IMR-90 (cell line): ENCODE results near the gene TNK2. TPM values are rescaled to one million over a fixed set of nuclear protein-coding genes. Genes with fewer than 3 reads are reported as not detected.

Experiments
- ATAC-seq: fragments of 200-7000 bp; cut with Tn5 transposase; 2 replicates; pipeline ENCODE4 v1.9.1; 2020; ENCODE audit warnings: low read depth, mild to moderate bottlenecking, moderate library complexity
- BruUV-seq: library from RNA; stranded (reverse); fragments of 400-500 nt; replicated peaks from 2 replicates; lab custom pipeline; 2021; lab: Mats Ljungman, UMichigan
- CTCF ChIA-PET: fragments of 300-600 bp; formaldehyde crosslinking; extraction: SDS; loops from one replicate; lab custom pipeline; 2021; ENCODE audit warnings: antibody characterized with exemption; lab: Yijun Ruan, JAX
- POLR2A ChIA-PET: fragments of 300-600 bp; sonication (Branson Sonifier 250); formaldehyde crosslinking; loops from one replicate; lab custom pipeline; 2022; ENCODE audit warnings: antibody characterized with exemption; ENCODE audit not compliant: unreplicated experiment; lab: Charles Lee
- DNase-seq: peaks from one replicate; pipeline ENCODE4 v3.0.0; 2013
- H2AFZ ChIP-seq: replicated peaks from 2 replicates; pipeline ENCODE3; 2013; ENCODE audit warnings: low read length, mild to moderate bottlenecking; ENCODE audit not compliant: poor library complexity
- H2AK5ac ChIP-seq: 2 replicates; pipeline ENCODE4 v1.6.1; 2013; ENCODE audit warnings: low read depth, low read length, inconsistent platforms
- H2AK9ac ChIP-seq: replicated peaks from 2 replicates; pipeline ENCODE3; 2013; ENCODE audit warnings: mild to moderate bottlenecking, low read depth, low read length, moderate library complexity; ENCODE audit not compliant: poor library complexity
- H2BK120ac ChIP-seq: 2 replicates; pipeline ENCODE4 v1.6.1; 2013; ENCODE audit warnings: low read depth, low read length, inconsistent platforms
- H2BK15ac ChIP-seq: 3 replicates; pipeline ENCODE4 v1.6.1; 2013; ENCODE audit warnings: low read depth, low read length, inconsistent platforms
- H2BK20ac ChIP-seq: 2 replicates; pipeline ENCODE4 v1.6.1; 2013; ENCODE audit warnings: low read depth, mild to moderate bottlenecking, inconsistent platforms, low read length, moderate library complexity
- H2BK5ac ChIP-seq: 2 replicates; pipeline ENCODE4 v1.6.1; 2013; ENCODE audit warnings: mild to moderate bottlenecking, low read depth, low read length, inconsistent platforms; ENCODE audit not compliant: poor library complexity, severe bottlenecking
- H3K14ac ChIP-seq: replicated peaks from 2 replicates; pipeline ENCODE4 v1.6.1; 2013; ENCODE audit warnings: low read depth, low read length, inconsistent platforms
- H3K18ac ChIP-seq: 2 replicates; pipeline ENCODE4 v1.6.1; 2013; ENCODE audit warnings: low read depth, low read length, control low read depth
- H3K23ac ChIP-seq: 2 replicates; pipeline ENCODE4 v1.6.1; 2013; ENCODE audit warnings: low read depth, low read length, inconsistent platforms
- H3K27ac ChIP-seq: 2 replicates; pipeline ENCODE4 v1.5.1; 2013; ENCODE audit warnings: mild to moderate bottlenecking, control low read depth, low read length; ENCODE audit not compliant: insufficient read depth
- H3K27me3 ChIP-seq: 2 replicates; pipeline ENCODE4 v1.6.1; 2013; ENCODE audit warnings: low read length; ENCODE audit not compliant: control insufficient read depth, insufficient read depth
- H3K36me3 ChIP-seq: 2 replicates; pipeline ENCODE4 v1.6.1; 2013; ENCODE audit warnings: low read length, mixed read lengths; ENCODE audit not compliant: control insufficient read depth, insufficient read depth
- H3K4ac ChIP-seq: 2 replicates; pipeline ENCODE4 v1.6.1; 2013; ENCODE audit warnings: low read depth, low read length, inconsistent platforms
- H3K4me1 ChIP-seq: 2 replicates; pipeline ENCODE4 v1.6.1; 2013; ENCODE audit warnings: low read length, mixed read lengths; ENCODE audit not compliant: control insufficient read depth, insufficient read depth
- H3K4me2 ChIP-seq: 2 replicates; pipeline ENCODE4 v1.6.1; 2013; ENCODE audit warnings: low read depth, mild to moderate bottlenecking, control low read depth, low read length, moderate library complexity
- H3K4me3 ChIP-seq: 2 replicates; pipeline ENCODE4 v1.5.1; 2013; ENCODE audit warnings: low read depth, mild to moderate bottlenecking, control low read depth, low read length, moderate library complexity; ENCODE audit not compliant: insufficient read depth
- H3K56ac ChIP-seq: 2 replicates; pipeline ENCODE4 v1.6.1; 2013; ENCODE audit warnings: low read length, inconsistent platforms; ENCODE audit not compliant: insufficient read depth; ENCODE audit errors: extremely low read depth
- H3K79me1 ChIP-seq, 2 experiments: 2 replicates each; pipeline ENCODE4 v1.6.1; 2013; ENCODE audit warnings: low read length in 2 of 2, inconsistent platforms in 1 of 2, low read depth in 1 of 2
- H3K9ac ChIP-seq: 2 replicates; pipeline ENCODE4 v1.6.1; 2013; ENCODE audit warnings: low read depth, low read length, control low read depth
- H3K9me1 ChIP-seq: 2 replicates; pipeline ENCODE4 v1.6.1; 2013; ENCODE audit warnings: low read length, inconsistent platforms; ENCODE audit not compliant: insufficient read depth
- H3K9me3 ChIP-seq: 2 replicates; pipeline ENCODE4 v1.6.1; 2013; ENCODE audit warnings: low read length; ENCODE audit not compliant: control insufficient read depth, insufficient read depth
- H4K20me1 ChIP-seq: 2 replicates; pipeline ENCODE4 v1.6.1; 2013; ENCODE audit warnings: low read length, inconsistent platforms; ENCODE audit not compliant: insufficient read depth
- H4K5ac ChIP-seq: 2 replicates; pipeline ENCODE4 v1.6.1; 2013; ENCODE audit warnings: mild to moderate bottlenecking, low read depth, low read length, control low read depth
- H4K8ac ChIP-seq, 2 experiments: 2 replicates each; pipeline ENCODE4 v1.6.1; 2013; ENCODE audit warnings: low read depth in 2 of 2, low read length in 2 of 2, control low read depth in 1 of 2, inconsistent platforms in 1 of 2
- H4K91ac ChIP-seq: 2 replicates; pipeline ENCODE4 v1.6.1; 2013; ENCODE audit warnings: low read depth, low read length, inconsistent platforms; ENCODE audit not compliant: insufficient read depth
- BHLHE40 ChIP-seq: fragments of 150-350 bp; IDR thresholded peaks from 2 replicates; pipeline ENCODE4 v1.6.1; 2016; ENCODE audit warnings: mild to moderate bottlenecking, low read depth, low read length
- CEBPB ChIP-seq: IDR thresholded peaks from 2 replicates; pipeline ENCODE4 v1.6.1; 2012; ENCODE audit warnings: low read depth, low read length, improper control_type of control experiment
- CHD1 ChIP-seq: IDR thresholded peaks from 2 replicates; pipeline ENCODE4 v1.6.1; 2012; ENCODE audit warnings: low read depth, low read length, improper control_type of control experiment
- FOS ChIP-seq: fragments of 150-350 bp; IDR thresholded peaks from 2 replicates; pipeline ENCODE4 v1.6.1; 2016; ENCODE audit warnings: low read depth, low read length
- MAFK ChIP-seq: IDR thresholded peaks from 2 replicates; pipeline ENCODE4 v1.6.1; 2012; ENCODE audit warnings: low read depth, low read length, improper control_type of control experiment
- MXI1 ChIP-seq: IDR thresholded peaks from 2 replicates; pipeline ENCODE4 v1.6.1; 2012; ENCODE audit warnings: low read depth, mild to moderate bottlenecking, low read length, moderate library complexity, borderline replicate concordance
- NFE2L2 ChIP-seq: fragments of 150-350 bp; IDR thresholded peaks from 2 replicates; pipeline ENCODE4 v1.6.1; 2016; ENCODE audit warnings: low read depth, mild to moderate bottlenecking, low read length
- RAD21 ChIP-seq: IDR thresholded peaks from 2 replicates; pipeline ENCODE4 v1.6.1; 2012; ENCODE audit warnings: low read length, improper control_type of control experiment
- RCOR1 ChIP-seq: IDR thresholded peaks from 2 replicates; pipeline ENCODE4 v1.6.1; 2012; ENCODE audit warnings: mild to moderate bottlenecking, low read length, improper control_type of control experiment; ENCODE audit not compliant: insufficient replicate concordance
- SMC3 ChIP-seq: fragments of 150-350 bp; IDR thresholded peaks from 2 replicates; pipeline ENCODE4 v1.6.1; 2016; ENCODE audit warnings: low read depth, mild to moderate bottlenecking, antibody characterized with exemption, low read length, moderate library complexity
- WGBS, 2 experiments: methylation state at CpG; one replicate each; pipeline versions ENCODE4 v1.1.5 to v1.1.7; 2013; ENCODE audit warnings: missing lambda C conversion rate in 2 of 2; ENCODE audit not compliant: insufficient read length in 1 of 2; ENCODE audit errors: extremely low coverage in 2 of 2; 5-methylcytosine and 5-hydroxymethylcytosine counted together
- dilution Hi-C: fragments of 300-500 bp; cut with HindIII; formaldehyde crosslinking; loops from one replicate; pipeline ENCODE4 v1.14.3; 2018; ENCODE audit warnings: low sequenced_read_pairs; ENCODE audit not compliant: unreplicated experiment
- in situ Hi-C: fragments of 300-500 bp; cut with MboI; formaldehyde crosslinking; loops from 3 replicates; pipeline ENCODE4 v1.14.3; 2019; ENCODE audit warnings: low sequenced_read_pairs, inconsistent platforms, mixed read lengths
- intact Hi-C: fragments of 100-400 bp; cut with micrococcal nuclease; formaldehyde crosslinking; loops from 2 replicates; pipeline ENCODE4 v1.10.0; 2022
- polyA plus RNA-seq, 3 experiments: library from polyadenylated mRNA; depleted of rRNA; stranded (reverse); fragments of >200 nt; gene quantifications; 2 replicates each; pipeline ENCODE4 v1.2.3, GENCODE V29; 2012; ENCODE audit warnings: low replicate concordance in 1 of 3
- total RNA-seq: library from RNA; depleted of rRNA; stranded (reverse); fragments of >200 nt; gene quantifications from 2 replicates; pipeline ENCODE4 v1.2.3, GENCODE V29; 2012
- TF ChIP-seq, protein P1 (sequence below): fragments of 150-350 bp; IDR thresholded peaks from 2 replicates; pipeline ENCODE4 v1.6.1; 2017; ENCODE audit warnings: mild to moderate bottlenecking, antibody characterized with exemption, low read length, low read depth

TNK2 gene
- total and polyA plus RNA-seq, 2 of the 4 experiments (the other 2 are of a cell fraction): 2.2 to 13.8 TPM

- H3K79me1 ChIP-seq: peaks cover 0 to 48% of the 10 kb centered on the region in 2 experiments; a peak in 3 of 4 replicates
- peak overlapping the region; percentile 28 for H2BK5ac ChIP-seq
- no peak overlapping the region; the same call in 1 of the 2 replicates for H3K4ac ChIP-seq
- peak overlapping the region in 1 of 2 experiments; percentile 4; a peak in 1 of 4 replicates for H4K8ac ChIP-seq
- H3K9me3 ChIP-seq: no peaks in the 10 kb centered on the region
- no peaks in the 10 kb centered on the region for H3K36me3 ChIP-seq
- no peak overlapping the region for H2AK9ac ChIP-seq
- TF ChIP-seq MAFK (no peak), CEBPB (peak; percentile 29; the same call in 1 of the 2 replicates), NFE2L2 (no peak), BHLHE40 (no peak), FOS (peak; percentile 52; the same call in 1 of the 2 replicates), SMC3 (no peak), MXI1 (no peak), CHD1 (no peak), RCOR1 (no peak), RAD21 (no peak)
- TF ChIP-seq, protein P1, sequence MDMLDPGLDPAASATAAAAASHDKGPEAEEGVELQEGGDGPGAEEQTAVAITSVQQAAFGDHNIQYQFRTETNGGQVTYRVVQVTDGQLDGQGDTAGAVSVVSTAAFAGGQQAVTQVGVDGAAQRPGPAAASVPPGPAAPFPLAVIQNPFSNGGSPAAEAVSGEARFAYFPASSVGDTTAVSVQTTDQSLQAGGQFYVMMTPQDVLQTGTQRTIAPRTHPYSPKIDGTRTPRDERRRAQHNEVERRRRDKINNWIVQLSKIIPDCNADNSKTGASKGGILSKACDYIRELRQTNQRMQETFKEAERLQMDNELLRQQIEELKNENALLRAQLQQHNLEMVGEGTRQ: no peak
- H3K9ac ChIP-seq: no peak overlapping the region
- H3K23ac ChIP-seq: peak overlapping the region; percentile 53; the same call in 1 of the 2 replicates
- H3K4me1 ChIP-seq: peaks cover 22% of the 10 kb centered on the region
- ChIA-PET CTCF (interaction anchor here (1.2 kb wide), 1 partner anchor 12 kb away, joined by 6 read pairs; no protein-coding TSS in a partner anchor), POLR2A (no interaction called here)
- peak overlapping the region; percentile 4; the same call in 1 of the 3 replicates for H2BK15ac ChIP-seq
- H2AK5ac ChIP-seq: peak overlapping the region; percentile 83; the same call in 1 of the 2 replicates
- peaks cover 15% of the 10 kb centered on the region; the same call in 1 of the 2 replicates for H4K20me1 ChIP-seq
- H3K27me3 ChIP-seq: no peaks in the 10 kb centered on the region
- WGBS, 2 experiments: no CpG with 5 or more reads among the region's 17 CpGs
- peaks cover 9% of the 10 kb centered on the region for H3K9me1 ChIP-seq
- no peak overlapping the region for H2AFZ ChIP-seq
- no peak for ATAC-seq
- no TSS peak for BruUV-seq
- H3K4me3 ChIP-seq: no peak overlapping the region
- H3K14ac ChIP-seq: peak overlapping the region; percentile 3; the same call in 1 of the 2 replicates
- no peak overlapping the region for H2BK120ac ChIP-seq
- H2BK20ac ChIP-seq: 0 out of 2 replicates have a peak overlapping the region, but pooled peaks have one; percentile 4
- no peak overlapping the region for H4K91ac ChIP-seq
- peak overlapping the region; percentile 63 for H3K4me2 ChIP-seq
- no peak overlapping the region; the same call in 1 of the 2 replicates for H3K18ac ChIP-seq
- H3K27ac ChIP-seq: no peak overlapping the region
- in situ Hi-C loops: no loop called here
- no peak overlapping the region for H3K56ac ChIP-seq
- dilution Hi-C loops: no loop called here
- H4K5ac ChIP-seq: no peak overlapping the region
- DNase-seq: peak; percentile 78
- intact Hi-C loops: no loop called here
Observed at GRCh38 chr3:195905970-195906864, 2.1 kb downstream of the TNK2 start.
